RWPE1 (cell line): ENCODE data around the gene NOX4.

Experiments used
- CTCF ChIA-PET: fragments of 350-600 bp; sonication (Branson Sonifier 250); formaldehyde crosslinking; extraction: SDS; loops from one replicate; lab custom pipeline; 2021; lab: Yijun Ruan, JAX
- POLR2A ChIA-PET: fragments of 400-600 bp; formaldehyde crosslinking; extraction: SDS; loops from one replicate; lab custom pipeline; 2020; ENCODE audit warnings: antibody characterized with exemption; ENCODE audit not compliant: low non-redundant PET; lab: Yijun Ruan, JAX
- DNase-seq: peaks from one replicate; pipeline ENCODE4 v3.0.0; 2012; ENCODE audit warnings: low spot score
- H3K27ac ChIP-seq: fragments of 450-650 bp; 2 replicates; pipeline ENCODE4 v1.5.1; 2017
- TF ChIP-seq, protein P1 (sequence below): fragments of 450-650 bp; conservative IDR thresholded peaks from 2 replicates; pipeline ENCODE4 v1.5.1; 2017; ENCODE audit warnings: low read depth, mild to moderate bottlenecking

NOX4 gene

DNA sequence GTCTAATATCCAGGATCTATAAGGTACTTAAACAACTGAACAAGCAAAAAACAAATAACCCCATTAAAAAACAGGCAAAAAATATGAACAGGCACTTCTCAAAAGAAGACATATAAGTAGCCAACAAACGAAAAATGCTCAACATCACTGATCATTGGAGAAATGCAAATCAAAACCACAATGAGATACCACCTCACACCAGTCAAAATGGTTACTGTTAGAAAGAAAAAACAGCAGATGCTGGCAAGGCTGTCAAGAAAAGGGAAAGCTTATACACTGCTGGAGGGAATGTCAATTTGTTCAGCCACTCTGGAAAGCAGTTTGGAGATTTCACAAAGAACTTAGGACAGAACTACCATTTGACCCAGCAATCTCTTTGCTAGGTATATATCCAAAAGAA is 30.6 kb upstream of the NOX4 start:
- H3K27ac ChIP-seq, result no peak overlapping the region
- TF ChIP-seq, protein P1, sequence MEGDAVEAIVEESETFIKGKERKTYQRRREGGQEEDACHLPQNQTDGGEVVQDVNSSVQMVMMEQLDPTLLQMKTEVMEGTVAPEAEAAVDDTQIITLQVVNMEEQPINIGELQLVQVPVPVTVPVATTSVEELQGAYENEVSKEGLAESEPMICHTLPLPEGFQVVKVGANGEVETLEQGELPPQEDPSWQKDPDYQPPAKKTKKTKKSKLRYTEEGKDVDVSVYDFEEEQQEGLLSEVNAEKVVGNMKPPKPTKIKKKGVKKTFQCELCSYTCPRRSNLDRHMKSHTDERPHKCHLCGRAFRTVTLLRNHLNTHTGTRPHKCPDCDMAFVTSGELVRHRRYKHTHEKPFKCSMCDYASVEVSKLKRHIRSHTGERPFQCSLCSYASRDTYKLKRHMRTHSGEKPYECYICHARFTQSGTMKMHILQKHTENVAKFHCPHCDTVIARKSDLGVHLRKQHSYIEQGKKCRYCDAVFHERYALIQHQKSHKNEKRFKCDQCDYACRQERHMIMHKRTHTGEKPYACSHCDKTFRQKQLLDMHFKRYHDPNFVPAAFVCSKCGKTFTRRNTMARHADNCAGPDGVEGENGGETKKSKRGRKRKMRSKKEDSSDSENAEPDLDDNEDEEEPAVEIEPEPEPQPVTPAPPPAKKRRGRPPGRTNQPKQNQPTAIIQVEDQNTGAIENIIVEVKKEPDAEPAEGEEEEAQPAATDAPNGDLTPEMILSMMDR, result no peak
- CTCF ChIA-PET, result no interaction called here
- POLR2A ChIA-PET, result no interaction called here
- DNase-seq, result no peak

DNA sequence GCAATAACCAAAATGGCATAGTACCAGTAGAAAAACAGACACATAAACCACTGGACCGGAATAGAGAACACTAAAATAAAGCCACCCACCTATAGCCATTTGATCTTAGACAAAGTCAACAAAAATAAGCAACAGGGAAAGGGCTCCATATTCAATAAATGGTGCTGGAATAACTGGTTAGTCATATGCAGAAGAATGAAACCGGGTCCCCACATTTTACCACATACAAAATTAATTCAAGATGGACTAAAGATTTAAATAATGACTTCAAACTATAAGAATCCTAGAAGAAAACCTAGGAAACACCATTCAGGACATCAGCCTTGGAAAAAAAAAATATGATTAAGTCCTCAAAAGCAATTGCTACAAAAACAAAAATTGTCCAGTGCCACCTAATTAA is 30.1 kb upstream of the NOX4 start:
- CTCF ChIA-PET, result no interaction called here
- POLR2A ChIA-PET, result no interaction called here
- TF ChIP-seq, protein P1, result no peak
- H3K27ac ChIP-seq, result no peak overlapping the region
- no peak for DNase-seq

DNA sequence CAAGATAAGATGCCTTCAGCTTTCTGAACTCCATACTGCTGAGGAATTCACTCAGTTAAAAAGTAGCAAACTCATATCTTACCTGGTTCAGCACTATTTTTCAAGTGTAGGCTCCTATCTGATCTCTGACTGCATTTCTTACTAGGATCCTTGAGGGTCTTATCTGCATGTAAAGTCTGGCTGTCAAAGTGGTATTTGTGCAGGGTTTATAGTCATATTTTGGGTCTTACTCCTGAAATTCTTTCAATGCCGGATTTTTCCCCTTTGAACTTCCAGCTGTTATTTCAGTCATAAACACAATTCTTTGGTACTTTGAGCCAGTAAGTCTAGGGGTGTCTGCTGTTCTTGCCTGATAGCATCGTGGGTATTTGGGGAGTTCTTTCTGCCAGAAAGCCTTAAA is 25.3 kb upstream of the NOX4 start:
- CTCF ChIA-PET, result no interaction called here
- no peak for DNase-seq
- POLR2A ChIA-PET, result no interaction called here
- TF ChIP-seq, protein P1, result no peak
- H3K27ac ChIP-seq, result no peak overlapping the region

GRCh38 chr11:89508544-89508943 is 17.4 kb upstream of the NOX4 start:
- ChIA-PET POLR2A (no interaction called here), CTCF (no interaction called here)
- H3K27ac ChIP-seq, result no peak overlapping the region
- DNase-seq, result no peak
- TF ChIP-seq, protein P1, result no peak

DNA sequence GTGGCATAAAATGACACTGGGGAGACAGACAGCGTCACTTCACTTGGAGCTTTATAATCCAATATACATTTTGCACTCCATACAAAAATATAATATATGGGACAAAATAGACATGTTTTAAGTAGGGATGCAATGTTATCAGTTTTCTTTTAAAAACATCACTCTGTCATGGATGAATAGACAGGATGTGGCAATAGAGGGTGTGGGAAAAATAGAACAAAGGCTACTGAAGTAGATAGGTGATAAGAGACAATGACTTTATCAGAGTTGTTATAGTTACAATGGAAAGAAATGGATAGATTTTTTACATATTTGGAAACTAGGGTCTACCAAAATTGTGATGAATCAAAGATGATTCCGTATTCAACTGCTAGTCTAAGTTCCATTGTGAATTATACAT is 13.1 kb upstream of the NOX4 start:
- H3K27ac ChIP-seq, result no peak overlapping the region
- CTCF ChIA-PET, result interaction anchor here (0.6 kb wide), 1 partner anchor 15 kb away, joined by 4 read pairs; no protein-coding TSS in a partner anchor
- TF ChIP-seq, protein P1, result no peak
- POLR2A ChIA-PET, result no interaction called here
- DNase-seq, result no peak

DNA sequence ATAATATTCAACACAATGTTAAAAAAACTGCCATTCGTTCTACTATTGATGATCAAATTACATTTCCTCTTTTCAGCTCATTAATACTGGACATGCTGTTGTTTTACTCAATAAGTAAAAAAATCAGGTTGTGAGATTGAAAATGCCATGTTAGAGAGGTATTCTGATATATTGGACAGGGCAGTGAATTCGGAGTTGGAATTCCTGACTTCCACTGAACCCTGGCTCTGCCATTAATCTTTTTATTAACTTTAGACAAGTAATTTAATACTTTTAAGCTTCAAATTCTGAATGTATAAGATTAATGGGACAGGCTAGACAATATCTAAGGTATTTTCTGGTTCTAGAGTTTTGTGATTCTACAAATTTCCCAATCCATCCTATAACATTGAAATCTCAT is 12.2 kb upstream of the NOX4 start:
- no peak overlapping the region for H3K27ac ChIP-seq
- POLR2A ChIA-PET, result no interaction called here
- TF ChIP-seq, protein P1, result no peak
- no peak for DNase-seq
- CTCF ChIA-PET, result interaction anchor here (0.5 kb wide), 1 partner anchor 996 kb away, joined by 3 read pairs; no protein-coding TSS in a partner anchor

- no peak overlapping the region for H3K27ac ChIP-seq
- POLR2A ChIA-PET, result no interaction called here
- no peak for DNase-seq
- TF ChIP-seq, protein P1, result no peak
- CTCF ChIA-PET, result no interaction called here
Observed at GRCh38 chr11:89502301-89502700, 11.1 kb upstream of the NOX4 start.
